Mesothelial cell of epicardium (in vitro differentiated cells): ENCODE data around the gene HDLBP. TPM values are rescaled to one million over a fixed set of nuclear protein-coding genes. Genes with fewer than 3 reads are reported as not detected.

Source experiments
- DNase-seq, 2 experiments: peaks; one replicate each; pipeline ENCODE4 v3.0.0; 2021; ENCODE audit warnings: low spot score in 2 of 2; ENCODE audit not compliant: unreplicated experiment in 2 of 2
- H3K27ac Mint-ChIP-seq: 2 replicates; pipeline ENCODE4 v1.8.0; 2021; ENCODE audit warnings: mixed read lengths
- H3K27me3 Mint-ChIP-seq: 2 replicates; pipeline ENCODE4 v1.8.0; 2021; ENCODE audit warnings: low read depth, mixed read lengths
- H3K36me3 Mint-ChIP-seq: 2 replicates; pipeline ENCODE4 v1.8.0; 2021; ENCODE audit warnings: mixed read lengths
- H3K4me1 Mint-ChIP-seq: 2 replicates; pipeline ENCODE4 v1.8.0; 2021; ENCODE audit warnings: mixed read lengths
- H3K4me3 Mint-ChIP-seq: 2 replicates; pipeline ENCODE4 v1.8.0; 2021; ENCODE audit warnings: mild to moderate bottlenecking, moderate library complexity, mixed read lengths
- H3K9me3 Mint-ChIP-seq: 2 replicates; pipeline ENCODE4 v1.8.0; 2021; ENCODE audit warnings: mixed read lengths
- CTCF ChIP-seq: fragments of 200-600 bp; sonication (generic); IDR thresholded peaks from one replicate; pipeline ENCODE4 v1.5.0; 2021; ENCODE audit warnings: antibody characterized with exemption; ENCODE audit not compliant: unreplicated experiment
- total RNA-seq: library from RNA; stranded (reverse); gene quantifications from 3 replicates; pipeline ENCODE4 v1.2.1, GENCODE V29; 2021

HDLBP gene
- total RNA-seq, 1 donor from 2014 or later = 484 TPM

- DNase-seq = no peak
- no peak overlapping the region for H3K27ac Mint-ChIP-seq
- no peaks in the 10 kb centered on the region for H3K9me3 Mint-ChIP-seq
- H3K4me1 Mint-ChIP-seq = no peaks in the 10 kb centered on the region
- no peaks in the 10 kb centered on the region for H3K36me3 Mint-ChIP-seq
- no peak for TF ChIP-seq CTCF
- no peak overlapping the region for H3K4me3 Mint-ChIP-seq
- H3K27me3 Mint-ChIP-seq = no peaks in the 10 kb centered on the region
These were observed 111.0 kb downstream of the HDLBP start for GRCh38 chr2:241204490-241204889.

- H3K9me3 Mint-ChIP-seq = no peaks in the 10 kb centered on the region
- no peak for DNase-seq
- no peak overlapping the region for H3K4me3 Mint-ChIP-seq
These were observed 111.5 kb downstream of the HDLBP start for GRCh38 chr2:241204010-241204384.

GRCh38 chr2:241203218-241204009 lies 112.1 kb downstream of the HDLBP start:
- Mint-ChIP-seq H3K9me3 (no peaks in the 10 kb centered on the region), H3K4me1 (no peaks in the 10 kb centered on the region), H3K27me3 (no peaks in the 10 kb centered on the region), H3K27ac (no peak overlapping the region), H3K4me3 (no peak overlapping the region), H3K36me3 (no peaks in the 10 kb centered on the region)
- DNase-seq = no peak
- TF ChIP-seq CTCF = no peak

More at GRCh38 chr2:241204010-241204384, 111.5 kb downstream of the HDLBP start:
- Mint-ChIP-seq H3K4me1 (no peaks in the 10 kb centered on the region), H3K27me3 (no peaks in the 10 kb centered on the region), H3K36me3 (no peaks in the 10 kb centered on the region), H3K27ac (no peak overlapping the region)
- TF ChIP-seq CTCF = no peak

- Mint-ChIP-seq H3K27me3 (no peaks in the 10 kb centered on the region), H3K27ac (no peak overlapping the region), H3K4me1 (no peaks in the 10 kb centered on the region), H3K4me3 (no peak overlapping the region), H3K9me3 (no peaks in the 10 kb centered on the region), H3K36me3 (no peaks in the 10 kb centered on the region)
- no peak for DNase-seq
- TF ChIP-seq CTCF = no peak
These were observed 112.8 kb downstream of the HDLBP start for GRCh38 chr2:241202681-241203080.

- Mint-ChIP-seq H3K36me3 (no peaks in the 10 kb centered on the region), H3K9me3 (no peaks in the 10 kb centered on the region)
These were observed 113.2 kb downstream of the HDLBP start for GRCh38 chr2:241202268-241202585.

More at GRCh38 chr2:241202268-241202585, 113.2 kb downstream of the HDLBP start:
- Mint-ChIP-seq H3K4me1 (no peaks in the 10 kb centered on the region), H3K4me3 (no peak overlapping the region), H3K27me3 (no peaks in the 10 kb centered on the region), H3K27ac (no peak overlapping the region)
- no peak for TF ChIP-seq CTCF
- no peak for DNase-seq
